Aortic smooth muscle cell (primary cell): ENCODE results near the gene CFAP44. TPM values are rescaled to one million over a fixed set of nuclear protein-coding genes. Genes with fewer than 3 reads are reported as not detected.

Experiments used
- total RNA-seq: library from RNA; depleted of rRNA; stranded (reverse); fragments of >200 nt; gene quantifications from 2 replicates; pipeline ENCODE4 v1.2.3, GENCODE V29; 2014

CFAP44 gene
- total RNA-seq: 2.6 and 4.4 TPM in 2 replicates

GRCh38 chr3:113441051-113441770, at the start of gene CFAP44:
TSS of gene CFAP44 (minus strand) at chr3:113441493. CDS start at chr3:113433664, 7,829 bp downstream.

Other genes starting within 250 kb of the CFAP44 start
- gene BOC, start 229.9 kb downstream of the CFAP44 start, total RNA-seq: 2.3 and 5.0 TPM in 2 replicates
- 8.5 and 8.6 TPM in 2 replicates for gene SPICE1, start 73.7 kb upstream of the CFAP44 start, total RNA-seq
- gene SIDT1, start 91.1 kb upstream of the CFAP44 start, total RNA-seq: not detected in 2 replicates